Liver (tissue), 3 donors: Measurements from ENCODE around the gene FREY1.

ENCODE experiments used
- HNF4A ChIP-seq, 2 donors: conservative IDR thresholded peaks; 2 replicates each; pipeline ENCODE4 v1.6.1; 2016; ENCODE audit warnings: antibody characterized with exemption in 2 of 2, mild to moderate bottlenecking in 2 of 2
- RXRA ChIP-seq, 2 donors: IDR thresholded peaks; 2 replicates each; pipeline ENCODE4 v1.6.1; 2017 to 2018; ENCODE audit warnings: antibody characterized with exemption in 2 of 2, mild to moderate bottlenecking in 1 of 2
- SP1 ChIP-seq: IDR thresholded peaks from 2 replicates; pipeline ENCODE4 v1.6.1; 2018; ENCODE audit warnings: antibody characterized with exemption, mild to moderate bottlenecking
- TF ChIP-seq, protein P1 (sequence below): fragments of 150-350 bp; IDR thresholded peaks from 2 replicates; pipeline ENCODE4 v1.5.1; 2017; ENCODE audit warnings: improper control_type of control experiment, low read depth, low read length; ENCODE audit not compliant: missing input control
- TF ChIP-seq, protein P2 (sequence below): IDR thresholded peaks from 2 replicates; pipeline ENCODE4 v1.6.1; 2016; ENCODE audit warnings: antibody characterized with exemption
- TF ChIP-seq, protein P3 (sequence below): IDR thresholded peaks from 2 replicates; pipeline ENCODE4 v1.6.1; 2016; ENCODE audit warnings: antibody characterized with exemption, mild to moderate bottlenecking
- TF ChIP-seq, protein P4 (sequence below): IDR thresholded peaks from 2 replicates; pipeline ENCODE4 v1.6.1; 2016; ENCODE audit warnings: antibody characterized with exemption
- donor health status: healthy.
- donor health status: healthy.

DNA sequence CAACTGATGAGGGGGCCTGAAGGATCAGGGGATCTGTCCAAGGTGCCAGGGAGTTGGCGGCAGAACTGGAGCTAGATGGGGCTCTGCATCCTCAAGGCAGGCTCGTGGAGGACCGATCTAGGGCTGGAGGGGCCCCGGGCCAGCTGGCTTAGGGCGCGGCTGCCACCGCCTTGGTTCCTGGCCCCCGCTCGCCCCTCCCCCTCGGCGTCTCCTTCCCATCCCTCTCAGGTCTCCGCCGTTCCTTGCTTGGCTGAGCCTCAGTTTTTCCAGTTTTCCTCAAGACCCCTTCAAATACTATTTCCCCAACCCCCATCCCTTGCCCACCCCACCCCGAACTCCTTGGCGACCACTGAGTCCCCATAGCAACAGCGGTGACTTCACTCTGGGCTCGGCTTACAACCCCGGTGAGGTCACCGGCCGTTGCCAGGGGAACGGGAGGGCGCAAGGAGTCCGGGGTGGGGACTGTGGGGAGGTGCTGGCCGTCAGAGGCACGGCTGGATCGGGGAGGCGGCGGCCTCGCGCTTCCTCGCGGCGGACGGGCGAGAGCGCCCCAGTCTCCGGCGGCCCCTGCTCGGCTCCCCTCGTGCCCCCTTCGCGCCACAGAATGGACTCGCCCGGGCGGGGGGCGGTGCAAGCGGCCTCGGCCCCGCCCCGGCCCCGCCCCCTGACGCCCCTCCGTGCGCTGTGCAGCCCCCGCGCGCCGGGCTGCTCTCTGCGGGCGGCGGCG lies 7.5 kb downstream of the FREY1 start:
- TF ChIP-seq, protein P1, sequence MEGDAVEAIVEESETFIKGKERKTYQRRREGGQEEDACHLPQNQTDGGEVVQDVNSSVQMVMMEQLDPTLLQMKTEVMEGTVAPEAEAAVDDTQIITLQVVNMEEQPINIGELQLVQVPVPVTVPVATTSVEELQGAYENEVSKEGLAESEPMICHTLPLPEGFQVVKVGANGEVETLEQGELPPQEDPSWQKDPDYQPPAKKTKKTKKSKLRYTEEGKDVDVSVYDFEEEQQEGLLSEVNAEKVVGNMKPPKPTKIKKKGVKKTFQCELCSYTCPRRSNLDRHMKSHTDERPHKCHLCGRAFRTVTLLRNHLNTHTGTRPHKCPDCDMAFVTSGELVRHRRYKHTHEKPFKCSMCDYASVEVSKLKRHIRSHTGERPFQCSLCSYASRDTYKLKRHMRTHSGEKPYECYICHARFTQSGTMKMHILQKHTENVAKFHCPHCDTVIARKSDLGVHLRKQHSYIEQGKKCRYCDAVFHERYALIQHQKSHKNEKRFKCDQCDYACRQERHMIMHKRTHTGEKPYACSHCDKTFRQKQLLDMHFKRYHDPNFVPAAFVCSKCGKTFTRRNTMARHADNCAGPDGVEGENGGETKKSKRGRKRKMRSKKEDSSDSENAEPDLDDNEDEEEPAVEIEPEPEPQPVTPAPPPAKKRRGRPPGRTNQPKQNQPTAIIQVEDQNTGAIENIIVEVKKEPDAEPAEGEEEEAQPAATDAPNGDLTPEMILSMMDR = no peak
- TF ChIP-seq, protein P2, sequence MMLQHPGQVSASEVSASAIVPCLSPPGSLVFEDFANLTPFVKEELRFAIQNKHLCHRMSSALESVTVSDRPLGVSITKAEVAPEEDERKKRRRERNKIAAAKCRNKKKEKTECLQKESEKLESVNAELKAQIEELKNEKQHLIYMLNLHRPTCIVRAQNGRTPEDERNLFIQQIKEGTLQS = no peak
- no peak for TF ChIP-seq RXRA (IDR thresholded peaks at IDR 0.05)
- TF ChIP-seq, protein P3, sequence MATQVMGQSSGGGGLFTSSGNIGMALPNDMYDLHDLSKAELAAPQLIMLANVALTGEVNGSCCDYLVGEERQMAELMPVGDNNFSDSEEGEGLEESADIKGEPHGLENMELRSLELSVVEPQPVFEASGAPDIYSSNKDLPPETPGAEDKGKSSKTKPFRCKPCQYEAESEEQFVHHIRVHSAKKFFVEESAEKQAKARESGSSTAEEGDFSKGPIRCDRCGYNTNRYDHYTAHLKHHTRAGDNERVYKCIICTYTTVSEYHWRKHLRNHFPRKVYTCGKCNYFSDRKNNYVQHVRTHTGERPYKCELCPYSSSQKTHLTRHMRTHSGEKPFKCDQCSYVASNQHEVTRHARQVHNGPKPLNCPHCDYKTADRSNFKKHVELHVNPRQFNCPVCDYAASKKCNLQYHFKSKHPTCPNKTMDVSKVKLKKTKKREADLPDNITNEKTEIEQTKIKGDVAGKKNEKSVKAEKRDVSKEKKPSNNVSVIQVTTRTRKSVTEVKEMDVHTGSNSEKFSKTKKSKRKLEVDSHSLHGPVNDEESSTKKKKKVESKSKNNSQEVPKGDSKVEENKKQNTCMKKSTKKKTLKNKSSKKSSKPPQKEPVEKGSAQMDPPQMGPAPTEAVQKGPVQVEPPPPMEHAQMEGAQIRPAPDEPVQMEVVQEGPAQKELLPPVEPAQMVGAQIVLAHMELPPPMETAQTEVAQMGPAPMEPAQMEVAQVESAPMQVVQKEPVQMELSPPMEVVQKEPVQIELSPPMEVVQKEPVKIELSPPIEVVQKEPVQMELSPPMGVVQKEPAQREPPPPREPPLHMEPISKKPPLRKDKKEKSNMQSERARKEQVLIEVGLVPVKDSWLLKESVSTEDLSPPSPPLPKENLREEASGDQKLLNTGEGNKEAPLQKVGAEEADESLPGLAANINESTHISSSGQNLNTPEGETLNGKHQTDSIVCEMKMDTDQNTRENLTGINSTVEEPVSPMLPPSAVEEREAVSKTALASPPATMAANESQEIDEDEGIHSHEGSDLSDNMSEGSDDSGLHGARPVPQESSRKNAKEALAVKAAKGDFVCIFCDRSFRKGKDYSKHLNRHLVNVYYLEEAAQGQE = peak; percentile 87
- no peak for TF ChIP-seq HNF4A (conservative IDR thresholded peaks at IDR 0.05)
- TF ChIP-seq, protein P4, sequence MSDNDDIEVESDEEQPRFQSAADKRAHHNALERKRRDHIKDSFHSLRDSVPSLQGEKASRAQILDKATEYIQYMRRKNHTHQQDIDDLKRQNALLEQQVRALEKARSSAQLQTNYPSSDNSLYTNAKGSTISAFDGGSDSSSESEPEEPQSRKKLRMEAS = no peak
- TF ChIP-seq SP1 = no peak
